CD4-positive, CD25-positive, alpha-beta regulatory T cell (primary cell): ENCODE results near the gene MITF. TPM values are rescaled to one million over a fixed set of nuclear protein-coding genes. Genes with fewer than 3 reads are reported as not detected.

ENCODE experiments used
- ATAC-seq, 2 donors: fragments of 150-1000 bp; cut with Tn5 transposase; one replicate each; pipeline ENCODE4 v1.10.0; 2021; ENCODE audit warnings: low read depth in 2 of 2, moderate number of reproducible peaks in 2 of 2, moderate library complexity in 1 of 2
- DNase-seq, 3 donors: peaks; one replicate each; pipeline versions ENCODE4 v3.0.0 to v3.0.0-alpha.2; 2012 to 2022; ENCODE audit warnings: mixed read lengths in 1 of 3
- H3K27ac ChIP-seq: one replicate; pipeline ENCODE4 v1.7.0; 2013; ENCODE audit warnings: mild to moderate bottlenecking, low read length; ENCODE audit not compliant: insufficient read depth, poor library complexity, severe bottlenecking
- H3K27me3 ChIP-seq: one replicate; pipeline ENCODE4 v1.7.0; 2013; ENCODE audit warnings: low read length; ENCODE audit not compliant: control insufficient read depth, insufficient read depth
- H3K36me3 ChIP-seq: one replicate; pipeline ENCODE4 v1.7.0; 2013; ENCODE audit warnings: mild to moderate bottlenecking, low read length, moderate library complexity; ENCODE audit not compliant: control insufficient read depth, insufficient read depth
- H3K4me1 ChIP-seq: 2 replicates; pipeline ENCODE4 v1.7.0; 2013; ENCODE audit warnings: mild to moderate bottlenecking, low read length; ENCODE audit not compliant: insufficient read depth, control insufficient read depth, poor library complexity, severe bottlenecking
- H3K4me3 ChIP-seq: one replicate; pipeline ENCODE4 v1.7.0; 2013; ENCODE audit warnings: low read depth, mild to moderate bottlenecking, low read length, moderate library complexity
- H3K9me3 ChIP-seq, 2 experiments: 1 replicate in 1 of 2; 2 replicates in 1 of 2; pipeline ENCODE4 v1.7.0; 2013; ENCODE audit warnings: low read length in 2 of 2, mild to moderate bottlenecking in 1 of 2, moderate library complexity in 1 of 2; ENCODE audit not compliant: control insufficient read depth in 2 of 2
- H3K27ac Mint-ChIP-seq, 3 donors: one replicate each; pipeline ENCODE4 v1.8.0; 2020 to 2022; ENCODE audit warnings: mild to moderate bottlenecking in 3 of 3, mixed read lengths in 3 of 3, moderate library complexity in 2 of 3
- H3K27me3 Mint-ChIP-seq: one replicate; pipeline ENCODE4 v1.8.0; 2022; ENCODE audit warnings: mild to moderate bottlenecking, mixed read lengths
- H3K36me3 Mint-ChIP-seq: one replicate; pipeline ENCODE4 v1.8.0; 2020; ENCODE audit warnings: mixed read lengths
- H3K4me1 Mint-ChIP-seq, 4 donors: one replicate each; pipeline ENCODE4 v1.8.0; 2020 to 2022; ENCODE audit warnings: mixed read lengths in 4 of 4, mild to moderate bottlenecking in 1 of 4
- H3K4me3 Mint-ChIP-seq, 4 donors: one replicate each; pipeline ENCODE4 v1.8.0; 2020 to 2022; ENCODE audit warnings: mild to moderate bottlenecking in 4 of 4, mixed read lengths in 4 of 4, moderate library complexity in 3 of 4
- H3K9me3 Mint-ChIP-seq, 7 donors: one replicate each; pipeline ENCODE4 v1.8.0; 2020 to 2022; ENCODE audit warnings: mixed read lengths in 7 of 7, mild to moderate bottlenecking in 3 of 7, moderate library complexity in 2 of 7
- polyA plus RNA-seq, 4 donors: library from polyadenylated mRNA; unstranded; fragments of 300-500 nt; fragmentation: Illumina TruSeq; gene quantifications; one replicate each; pipeline ENCODE4 v1.2.3, GENCODE V29; 2021
- total RNA-seq: library from RNA; stranded (reverse); gene quantifications from one replicate; pipeline ENCODE4 v1.2.3, GENCODE V29; 2022

MITF gene
- total and polyA plus RNA-seq, 5 donors from 2014 or later: 0.44 TPM; not detected in 4

- Histone ChIP-seq H3K9me3 (no peaks in the 10 kb centered on the region), H3K27me3 (no peaks in the 10 kb centered on the region), H3K4me3 (no peak overlapping the region), H3K4me1 (no peaks in the 10 kb centered on the region), H3K27ac (no peak overlapping the region), H3K36me3 (no peaks in the 10 kb centered on the region)
- Mint-ChIP-seq H3K27ac (no peak overlapping the region), H3K36me3 (no peaks in the 10 kb centered on the region), H3K4me1 (no peaks in the 10 kb centered on the region), H3K27me3 (no peaks in the 10 kb centered on the region), H3K4me3 (no peak overlapping the region), H3K9me3 (peaks cover 0 to 5% (median 2%) of the 10 kb centered on the region in 7 donors)
- DNase-seq (no peak), ATAC-seq (no peak)
Measured at GRCh38 chr3:69718866-69719586, 20.2 kb upstream of the MITF start.

- Histone ChIP-seq H3K4me3 (no peak overlapping the region), H3K9me3 (no peaks in the 10 kb centered on the region), H3K36me3 (no peaks in the 10 kb centered on the region), H3K27me3 (no peaks in the 10 kb centered on the region), H3K27ac (no peak overlapping the region), H3K4me1 (no peaks in the 10 kb centered on the region)
- no peaks in the 10 kb centered on the region for H3K36me3 Mint-ChIP-seq
- no peaks in the 10 kb centered on the region for H3K27me3 Mint-ChIP-seq
- DNase-seq (no peak), ATAC-seq (no peak)
- peaks cover 0 to 3% (median 2%) of the 10 kb centered on the region in 7 donors for H3K9me3 Mint-ChIP-seq
- H3K4me1 Mint-ChIP-seq: peaks cover 0 to 2% (median 0%) of the 10 kb centered on the region in 4 donors
- H3K4me3 Mint-ChIP-seq: no peak overlapping the region
- H3K27ac Mint-ChIP-seq: no peak overlapping the region
Measured at GRCh38 chr3:69719587-69720122, 19.6 kb upstream of the MITF start.

GRCh38 chr3:69720824-69721223 is 18.4 kb upstream of the MITF start:
- Histone ChIP-seq H3K4me1 (no peaks in the 10 kb centered on the region), H3K4me3 (no peak overlapping the region), H3K27ac (no peak overlapping the region), H3K27me3 (no peaks in the 10 kb centered on the region), H3K36me3 (no peaks in the 10 kb centered on the region), H3K9me3 (no peaks in the 10 kb centered on the region)
- peaks cover 0 to 3% (median 0%) of the 10 kb centered on the region in 7 donors for H3K9me3 Mint-ChIP-seq
- DNase-seq (no peak), ATAC-seq (no peak)
- no peaks in the 10 kb centered on the region for H3K27me3 Mint-ChIP-seq
- H3K36me3 Mint-ChIP-seq: no peaks in the 10 kb centered on the region
- no peak overlapping the region for H3K4me3 Mint-ChIP-seq
- peaks cover 0 to 2% (median 0%) of the 10 kb centered on the region in 4 donors for H3K4me1 Mint-ChIP-seq
- no peak overlapping the region for H3K27ac Mint-ChIP-seq

- H3K9me3 Mint-ChIP-seq: peaks cover 0 to 3% (median 0%) of the 10 kb centered on the region in 7 donors
- peaks cover 0 to 2% (median 0%) of the 10 kb centered on the region in 4 donors for H3K4me1 Mint-ChIP-seq
- H3K27me3 Mint-ChIP-seq: no peaks in the 10 kb centered on the region
- no peak for DNase-seq
- Histone ChIP-seq H3K36me3 (no peaks in the 10 kb centered on the region), H3K4me3 (no peak overlapping the region), H3K27me3 (no peaks in the 10 kb centered on the region), H3K4me1 (no peaks in the 10 kb centered on the region), H3K9me3 (no peaks in the 10 kb centered on the region), H3K27ac (no peak overlapping the region)
- no peak overlapping the region for H3K4me3 Mint-ChIP-seq
- no peak for ATAC-seq
- no peaks in the 10 kb centered on the region for H3K36me3 Mint-ChIP-seq
- H3K27ac Mint-ChIP-seq: no peak overlapping the region
Measured at GRCh38 chr3:69723389-69723788, 15.9 kb upstream of the MITF start.

- Mint-ChIP-seq H3K4me3 (no peak overlapping the region), H3K4me1 (peaks cover 0 to 2% (median 0%) of the 10 kb centered on the region in 4 donors), H3K36me3 (no peaks in the 10 kb centered on the region), H3K9me3 (peaks cover 0 to 2% (median 0%) of the 10 kb centered on the region in 7 donors), H3K27ac (no peak overlapping the region), H3K27me3 (no peaks in the 10 kb centered on the region)
- H3K9me3 ChIP-seq: no peaks in the 10 kb centered on the region
- no peaks in the 10 kb centered on the region for H3K4me1 ChIP-seq
- no peak overlapping the region for H3K4me3 ChIP-seq
- ATAC-seq (no peak), DNase-seq (no peak)
- H3K27ac ChIP-seq: no peak overlapping the region
- no peaks in the 10 kb centered on the region for H3K36me3 ChIP-seq
- H3K27me3 ChIP-seq: no peaks in the 10 kb centered on the region
Measured at GRCh38 chr3:69724722-69725435, 14.4 kb upstream of the MITF start.

- H3K4me3 Mint-ChIP-seq: no peak overlapping the region
- Histone ChIP-seq H3K9me3 (no peaks in the 10 kb centered on the region), H3K27me3 (no peaks in the 10 kb centered on the region), H3K4me1 (no peaks in the 10 kb centered on the region), H3K36me3 (no peaks in the 10 kb centered on the region), H3K27ac (no peak overlapping the region), H3K4me3 (no peak overlapping the region)
- no peaks in the 10 kb centered on the region for H3K36me3 Mint-ChIP-seq
- no peak overlapping the region for H3K27ac Mint-ChIP-seq
- H3K27me3 Mint-ChIP-seq: no peaks in the 10 kb centered on the region
- DNase-seq (no peak), ATAC-seq (no peak)
- H3K9me3 Mint-ChIP-seq: peaks cover 0 to 2% (median 0%) of the 10 kb centered on the region in 7 donors
- H3K4me1 Mint-ChIP-seq: peaks cover 0 to 2% (median 0%) of the 10 kb centered on the region in 4 donors
Measured at GRCh38 chr3:69725994-69726571, 13.2 kb upstream of the MITF start.

GRCh38 chr3:69729147-69729919 is 9.9 kb upstream of the MITF start:
- no peak for ATAC-seq
- H3K27ac ChIP-seq: no peak overlapping the region
- no peaks in the 10 kb centered on the region for H3K4me1 ChIP-seq
- H3K27me3 Mint-ChIP-seq: no peaks in the 10 kb centered on the region
- H3K4me3 Mint-ChIP-seq: no peak overlapping the region
- DNase-seq: no peak
- H3K9me3 ChIP-seq: peaks cover 0 to 2% of the 10 kb centered on the region in 2 experiments
- H3K27me3 ChIP-seq: peaks cover 1% of the 10 kb centered on the region
- no peaks in the 10 kb centered on the region for H3K36me3 Mint-ChIP-seq
- no peak overlapping the region for H3K4me3 ChIP-seq
- H3K27ac Mint-ChIP-seq: no peak overlapping the region
- H3K9me3 Mint-ChIP-seq: peaks cover 0 to 2% (median 0%) of the 10 kb centered on the region in 7 donors
- H3K36me3 ChIP-seq: no peaks in the 10 kb centered on the region
- H3K4me1 Mint-ChIP-seq: peaks cover 0 to 1% (median 0%) of the 10 kb centered on the region in 4 donors
